Mucosa of descending colon (tissue), 3 donors: ENCODE results near the gene ZFYVE19. TPM values are rescaled to one million over a fixed set of nuclear protein-coding genes. Genes with fewer than 3 reads are reported as not detected.

Experiments
- ATAC-seq: fragments of 200-7000 bp; cut with Tn5 transposase; one replicate; pipeline ENCODE4 v1.9.1; 2020; ENCODE audit warnings: mild to moderate bottlenecking, moderate library complexity
- DNase-seq, 3 donors: peaks; one replicate each; pipeline ENCODE4 v3.0.0-alpha.2; 2020
- H3K36me3 ChIP-seq: fragments of 200-600 bp; one replicate; pipeline ENCODE4 v1.8.0; 2021; ENCODE audit warnings: low read depth, mild to moderate bottlenecking
- H3K4me1 ChIP-seq: fragments of 200-600 bp; one replicate; pipeline ENCODE4 v1.8.0; 2021; ENCODE audit warnings: low read depth, mild to moderate bottlenecking
- H3K4me3 ChIP-seq: fragments of 200-600 bp; one replicate; pipeline ENCODE4 v1.8.0; 2021; ENCODE audit warnings: mild to moderate bottlenecking
- H3K9me3 ChIP-seq: fragments of 200-600 bp; one replicate; pipeline ENCODE4 v1.8.0; 2021; ENCODE audit warnings: mild to moderate bottlenecking
- CTCF ChIP-seq: fragments of 200-600 bp; IDR thresholded peaks from one replicate; pipeline ENCODE4 v1.8.0; 2022; ENCODE audit warnings: antibody characterized with exemption, mild to moderate bottlenecking
- intact Hi-C, 2 donors: fragments of 100-400 bp; cut with DNase I in 1 of 2; cut with micrococcal nuclease in 1 of 2; formaldehyde crosslinking; loops; one replicate each; pipeline versions ENCODE4 v1.11.0 to v1.11.1; 2022; cut with DNase I, micrococcal nuclease
- total RNA-seq, 3 donors: library from RNA; stranded (reverse); fragmentation: NEBNext Ultra II Directional in 2 of 3; extraction: Animal tissue kit (Norgen Biotek cat#: 25700) in 2 of 3; gene quantifications; one replicate each; pipeline versions ENCODE4 v1.2.1 to v1.2.4, GENCODE V29; 2021 to 2023
- donor health status: DM: no; HTN: no; CAD: no; lungs with moderate emphysema.
- donor health status: DM: no; HTN: no; CAD: no.
- donor health status: DM: no; HTN: yes; CAD: no.

Gene ZFYVE19
- total RNA-seq, 3 donors from 2014 or later, result 22.2 to 37.5 (median 36.5) TPM

GRCh38 chr15:40785164-40785563 lies 21.7 kb upstream of the ZFYVE19 start:
- H3K4me1 ChIP-seq, result peaks cover 27% of the 10 kb centered on the region
- intact Hi-C loops, result loop anchor here in 1 of 2 donors (10.0 kb wide), 1 partner anchor 90 kb away; the partner anchor contains the start of gene RAD51

GRCh38 chr15:40785814-40786213 lies 21.1 kb upstream of the ZFYVE19 start:
- H3K4me1 ChIP-seq, result peaks cover 30% of the 10 kb centered on the region
- intact Hi-C loops, result loop anchor here in 1 of 2 donors (10.0 kb wide), 1 partner anchor 91 kb away; the partner anchor contains the start of gene RAD51
- DNase-seq (no peak), ATAC-seq (no peak)
- H3K9me3 ChIP-seq, result no peaks in the 10 kb centered on the region
- no peak overlapping the region for H3K4me3 ChIP-seq
- no peak for TF ChIP-seq CTCF
- no peaks in the 10 kb centered on the region for H3K36me3 ChIP-seq

More at GRCh38 chr15:40785164-40785563, 21.7 kb upstream of the ZFYVE19 start:
- ATAC-seq (no peak), DNase-seq (no peak)
- no peak for TF ChIP-seq CTCF
- Histone ChIP-seq H3K4me3 (no peak overlapping the region), H3K9me3 (no peaks in the 10 kb centered on the region), H3K36me3 (no peaks in the 10 kb centered on the region)

GRCh38 chr15:40787344-40787841 lies 19.5 kb upstream of the ZFYVE19 start:
- intact Hi-C loops, result loop anchor here in 1 of 2 donors (10.0 kb wide), 1 partner anchor 93 kb away; the partner anchor contains the start of gene RAD51
- Histone ChIP-seq H3K4me3 (no peak overlapping the region), H3K9me3 (no peaks in the 10 kb centered on the region), H3K36me3 (no peaks in the 10 kb centered on the region), H3K4me1 (peaks cover 32% of the 10 kb centered on the region)
- peak; percentile 71 to 87 (median 76) for DNase-seq
- ATAC-seq, result peak; percentile 80
- TF ChIP-seq CTCF, result no peak

- TF ChIP-seq CTCF, result no peak
- H3K9me3 ChIP-seq, result no peaks in the 10 kb centered on the region
- peak; percentile 26 to 49 (median 45) for DNase-seq
- intact Hi-C loops, result loop anchor here in 1 of 2 donors (10.0 kb wide), 1 partner anchor 93 kb away; the partner anchor contains the start of gene RAD51
- H3K4me3 ChIP-seq, result no peak overlapping the region
- H3K4me1 ChIP-seq, result peaks cover 32% of the 10 kb centered on the region
- peak; percentile 43 for ATAC-seq
- H3K36me3 ChIP-seq, result no peaks in the 10 kb centered on the region
These were observed 18.9 kb upstream of the ZFYVE19 start for GRCh38 chr15:40787991-40788390.

GRCh38 chr15:40789119-40789518 lies 17.8 kb upstream of the ZFYVE19 start:
- H3K4me1 ChIP-seq, result peaks cover 43% of the 10 kb centered on the region
- H3K4me3 ChIP-seq, result no peak overlapping the region
- DNase-seq (peak in 2 of 3 donors; percentile 24 to 25), ATAC-seq (no peak)
- no peak for TF ChIP-seq CTCF
- intact Hi-C loops, result loop anchor here in 1 of 2 donors (10.0 kb wide), 1 partner anchor 94 kb away; the partner anchor contains the start of gene RAD51
- no peaks in the 10 kb centered on the region for H3K9me3 ChIP-seq
- no peaks in the 10 kb centered on the region for H3K36me3 ChIP-seq
